HG03378 (cell line): Measurements from ENCODE around the gene ACTL10.
"Not testable (repeated sequence)": the region's sequence is repeated elsewhere in the genome, so short reads cannot be mapped to it uniquely, and the experiment has no call there.

Source experiments
- ATAC-seq: cut with Tn5 transposase; IDR thresholded peaks from one replicate; pipeline ENCODE4 v1.9.1; 2021; ENCODE audit warnings: mild to moderate bottlenecking, moderate library complexity; ENCODE audit not compliant: unreplicated experiment

The ACTL10 gene

DNA sequence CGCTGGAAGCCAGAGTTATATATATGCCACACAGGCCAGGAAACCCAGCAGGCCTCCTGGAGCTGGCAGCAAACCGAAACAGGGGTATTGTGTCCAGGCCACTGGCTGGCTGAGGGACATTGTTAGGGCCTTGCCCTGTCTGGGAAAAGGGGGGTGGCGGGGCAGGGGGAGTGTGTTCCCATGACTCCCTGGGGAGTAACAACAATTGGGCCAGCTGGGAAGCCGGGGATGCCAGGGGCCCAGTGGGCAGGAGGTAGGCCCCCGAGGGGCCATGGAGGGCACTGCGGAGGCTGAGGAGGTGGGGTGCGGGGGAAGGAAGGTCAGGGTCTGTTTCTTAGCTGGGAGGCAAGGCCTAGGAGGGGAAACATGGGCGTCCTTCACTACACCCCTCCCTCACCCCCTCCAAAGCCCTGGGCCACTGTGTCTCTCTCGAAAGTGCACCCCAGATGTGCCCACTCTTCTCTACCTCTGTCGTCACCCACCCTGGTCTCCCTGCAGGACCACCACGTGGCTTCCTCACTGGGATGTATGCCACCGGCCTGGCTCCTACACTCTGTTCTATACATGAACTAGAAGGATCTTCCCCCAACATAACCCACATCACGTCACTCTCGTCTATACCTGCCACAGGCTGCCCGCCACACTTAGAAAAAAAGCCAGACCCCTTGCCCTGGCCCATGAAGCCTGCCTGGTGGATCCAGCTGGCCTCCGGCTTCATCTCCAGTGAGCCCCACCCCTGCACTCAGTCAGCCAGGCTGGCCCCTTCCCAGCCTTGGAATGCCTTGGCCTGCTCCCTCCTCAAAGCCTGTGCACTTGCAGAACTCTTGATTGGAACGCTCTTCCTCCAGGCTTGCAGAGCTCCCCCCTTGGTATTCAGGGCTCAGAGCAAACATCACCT, 27.2 kb downstream of the ACTL10 start:
- no peak for ATAC-seq

DNA sequence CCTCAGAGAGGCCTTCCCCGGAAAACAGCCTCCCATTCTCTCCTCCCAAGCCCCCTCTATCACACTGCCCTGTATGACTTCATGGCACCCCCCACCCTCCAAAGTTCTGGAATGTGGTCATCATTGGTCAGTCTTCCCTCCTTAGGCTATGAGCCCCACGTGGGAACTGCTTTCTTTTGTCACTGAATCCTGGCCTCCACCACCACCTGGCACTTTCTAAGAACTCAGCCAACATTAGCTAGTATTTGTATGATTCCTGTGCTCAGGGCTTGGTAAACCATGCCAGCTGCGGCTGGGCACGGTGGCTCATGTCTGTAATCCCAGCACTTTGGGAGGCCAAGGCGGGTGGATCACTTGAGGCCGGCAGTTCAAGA, 27.9 kb downstream of the ACTL10 start:
- ATAC-seq = no peak

GRCh38 chr20:33696448-33696847, 29.7 kb downstream of the ACTL10 start:
- ATAC-seq = no peak

GRCh38 chr20:33697129-33697528, 30.4 kb downstream of the ACTL10 start:
- ATAC-seq = no peak

DNA sequence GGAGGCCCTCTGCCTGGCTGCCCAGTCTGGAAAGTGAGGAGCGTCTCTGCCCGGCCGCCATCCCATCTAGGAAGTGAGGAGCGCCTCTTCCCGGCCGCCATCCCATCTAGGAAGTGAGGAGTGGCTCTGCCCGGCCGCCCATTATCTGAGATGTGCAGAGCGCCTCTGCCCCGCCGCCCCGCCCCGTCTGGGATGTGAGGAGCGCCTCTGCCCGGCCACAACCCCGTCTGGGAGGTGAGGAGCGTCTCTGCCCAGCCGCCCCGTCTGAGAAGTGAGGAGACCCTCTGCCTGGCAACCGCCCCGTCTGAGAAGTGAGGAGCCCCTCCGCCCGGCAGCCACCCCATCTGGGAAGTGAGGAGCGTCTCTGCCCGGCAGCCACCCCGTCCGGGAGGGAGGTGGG, 32.2 kb downstream of the ACTL10 start:
- not testable (repeated sequence) for ATAC-seq

- not testable (repeated sequence) for ATAC-seq
These were observed 34.1 kb downstream of the ACTL10 start for GRCh38 chr20:33700696-33701441.

- ATAC-seq = no peak
These were observed 35.1 kb downstream of the ACTL10 start for GRCh38 chr20:33701629-33702450.

- no peak for ATAC-seq
These were observed 36.1 kb downstream of the ACTL10 start for GRCh38 chr20:33702861-33703260.

DNA sequence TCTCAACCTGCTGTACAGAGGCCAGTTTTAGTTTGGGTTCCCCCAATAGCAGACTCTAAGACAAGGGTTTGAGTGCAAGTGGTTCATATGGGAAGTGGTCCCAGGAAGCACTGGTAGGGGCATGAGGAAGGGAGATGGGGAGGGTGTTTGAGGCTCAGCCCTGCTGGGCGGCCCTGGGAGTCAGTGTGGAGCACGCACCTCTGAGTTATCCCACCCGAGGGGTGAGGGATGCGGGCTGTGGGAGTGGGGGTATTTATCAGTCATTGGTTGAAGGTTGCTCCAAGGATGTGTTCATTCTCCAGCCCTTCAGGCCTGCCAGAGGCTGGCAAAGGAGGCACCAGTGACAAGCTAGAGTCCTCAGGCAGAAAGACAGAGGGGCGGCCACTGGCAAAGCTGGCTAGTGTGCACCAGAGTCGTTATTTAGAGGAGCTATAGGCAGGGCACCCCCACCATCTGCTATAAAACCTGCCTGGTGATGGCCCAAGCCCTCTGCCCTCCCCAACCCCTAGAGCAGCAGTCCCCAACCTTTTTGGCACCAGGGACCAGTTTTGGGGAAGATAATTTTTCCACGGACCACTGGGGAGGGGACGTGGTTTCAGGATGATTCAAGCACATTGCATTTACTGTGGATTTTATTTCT, 36.9 kb downstream of the ACTL10 start:
- ATAC-seq = no peak

DNA sequence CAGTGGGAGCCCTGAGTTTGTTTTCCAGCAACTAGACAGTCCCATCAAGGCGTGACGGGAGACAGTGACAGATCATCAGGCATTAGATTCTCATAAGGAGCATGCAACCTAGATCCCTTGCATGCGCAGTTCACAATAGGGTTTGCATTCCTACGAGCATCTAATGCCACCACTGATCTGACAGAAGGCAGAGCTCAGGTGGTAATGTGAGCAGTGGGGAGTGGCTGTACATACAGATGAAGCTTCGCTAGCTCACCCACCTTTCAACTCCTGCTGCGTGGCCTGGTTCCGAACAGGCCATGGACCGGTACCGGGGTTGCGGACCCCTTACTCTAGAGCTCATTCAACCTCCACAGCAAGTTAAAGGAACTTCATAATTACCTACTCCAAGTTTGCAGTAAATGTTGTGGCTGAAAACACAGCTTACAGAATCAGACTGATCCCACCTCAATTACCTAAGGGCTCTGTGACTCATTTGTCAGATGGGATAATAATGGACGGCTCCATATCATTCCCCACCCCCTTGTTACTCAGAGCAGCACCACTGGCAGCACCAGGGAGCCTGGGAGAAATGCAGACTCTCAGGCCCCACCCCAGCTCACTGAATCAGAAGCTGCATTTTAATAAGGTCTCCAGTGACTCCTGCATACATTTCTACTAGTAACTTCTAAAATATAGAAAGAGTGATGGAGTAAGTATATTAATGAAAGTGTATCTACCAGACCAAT, 37.6 kb downstream of the ACTL10 start:
- ATAC-seq = no peak

GRCh38 chr20:33707668-33708067, 40.9 kb downstream of the ACTL10 start:
- no peak for ATAC-seq

- ATAC-seq = no peak
These were observed 42.7 kb downstream of the ACTL10 start for GRCh38 chr20:33709398-33709797.

DNA sequence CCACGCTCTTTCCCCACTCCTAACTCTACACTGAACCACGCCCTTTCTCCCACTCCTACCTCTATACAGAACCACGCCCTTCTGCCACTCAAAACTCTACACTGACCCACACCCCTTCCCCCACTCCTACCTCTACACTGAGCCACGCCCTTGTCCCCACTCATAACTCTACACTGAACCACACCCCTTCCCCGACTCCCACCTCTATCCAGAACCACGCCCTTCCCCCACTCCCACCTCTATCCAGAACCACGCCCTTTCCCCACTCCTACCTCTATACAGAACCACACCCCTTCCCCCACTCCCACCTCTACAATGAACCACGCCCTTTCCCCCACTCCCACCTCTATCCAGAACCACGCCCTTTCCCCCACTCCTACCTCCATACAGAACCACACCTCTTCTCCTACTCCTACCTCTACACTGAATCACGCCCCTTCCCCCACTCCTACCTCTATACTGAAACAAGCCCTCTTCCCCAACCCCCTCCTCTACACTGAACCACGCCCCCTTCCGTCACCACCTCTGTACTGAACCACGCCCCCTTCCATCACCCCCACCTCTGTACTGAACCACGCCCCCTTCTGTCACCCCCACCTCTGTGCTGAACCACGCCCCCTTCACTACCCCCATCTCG, 43.3 kb downstream of the ACTL10 start:
- ATAC-seq = no peak

GRCh38 chr20:33710681-33711445, 44.1 kb downstream of the ACTL10 start:
- no peak for ATAC-seq

GRCh38 chr20:33711446-33711738, 44.6 kb downstream of the ACTL10 start:
- no peak for ATAC-seq

DNA sequence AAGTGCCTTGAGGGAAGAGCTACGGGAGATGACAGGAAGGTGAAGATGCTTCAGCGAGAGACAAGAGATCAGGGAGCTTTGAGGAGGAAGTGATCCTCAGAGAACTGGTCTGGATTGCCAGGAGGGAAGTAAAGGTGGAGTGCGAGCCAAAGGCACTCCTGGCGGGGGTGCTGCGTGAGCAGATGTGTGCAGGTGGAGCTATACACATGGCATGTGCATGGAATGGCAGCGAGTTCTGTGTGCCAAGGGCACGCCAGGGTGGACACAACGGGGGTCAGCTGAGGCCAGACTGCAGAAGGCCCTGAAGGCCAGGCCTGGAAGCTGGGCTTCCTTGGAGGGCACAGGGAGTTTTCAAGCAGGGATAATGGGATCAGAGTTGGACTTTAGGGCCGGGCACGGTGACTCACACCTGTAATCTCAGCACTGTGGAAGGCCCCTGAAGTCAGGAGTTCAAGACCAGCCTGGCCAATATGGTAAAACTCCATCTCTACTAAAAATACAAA, 47.2 kb downstream of the ACTL10 start:
- ATAC-seq = no peak

GRCh38 chr20:33716498-33716897, 49.8 kb downstream of the ACTL10 start:
- ATAC-seq = no peak
